Uterus (tissue), 2 donors: ENCODE results near the gene LEMD1.

Experiments
- CTCF ChIP-seq, 4 experiments: fragments of 200-600 bp in 2 of 4; fragments of 450-650 bp in 2 of 4; sonication (generic) in 2 of 4; IDR thresholded peaks; one replicate each; pipeline ENCODE4 v1.5.1; 2016 to 2019; ENCODE audit warnings: antibody characterized with exemption in 4 of 4, mild to moderate bottlenecking in 2 of 4, moderate library complexity in 1 of 4
- POLR2A ChIP-seq, 2 donors: fragments of 450-650 bp; IDR thresholded peaks; one replicate each; pipeline ENCODE4 v1.6.1; 2016; ENCODE audit warnings: antibody characterized with exemption in 2 of 2, mild to moderate bottlenecking in 1 of 2, moderate library complexity in 1 of 2

GRCh38 chr1:205348554-205349487, 73.0 kb downstream of the LEMD1 start:
- TF ChIP-seq CTCF (IDR thresholded peaks at IDR 0.05) = no peak
- TF ChIP-seq POLR2A (IDR thresholded peaks at IDR 0.05) = no peak
